ENCODE results near the gene DHRS3. TPM values are rescaled to one million over a fixed set of nuclear protein-coding genes. Genes with fewer than 3 reads are reported as not detected.

DHRS3 gene
- total and polyA plus RNA-seq, 2 donors (not counting 1 experiment from before 2014, with no cell fraction given) = 8.4 to 36.8 TPM

DNA sequence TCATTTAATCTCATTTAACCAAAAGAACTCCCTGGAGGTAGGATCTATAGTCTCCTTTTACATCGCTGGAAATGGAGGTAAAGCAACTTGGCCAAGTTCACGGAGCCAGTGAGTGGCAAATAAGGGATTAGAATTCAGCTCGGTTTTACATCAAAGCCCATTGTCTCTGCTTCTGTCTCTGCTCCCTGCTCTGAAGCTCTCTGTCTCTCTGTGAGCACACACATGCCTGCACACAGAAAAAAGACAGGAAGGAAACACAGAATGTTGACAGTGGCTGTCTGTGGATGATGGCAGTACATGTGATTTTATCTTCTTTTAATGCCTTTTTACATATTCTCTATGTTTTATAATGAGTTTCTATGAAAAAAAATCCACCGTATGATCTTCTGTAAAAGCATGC, 8.9 kb upstream of the DHRS3 start:
- no peak overlapping the region for H2AFZ ChIP-seq (ENCODE audit: low read length)
- no peak overlapping the region for H3K4me2 ChIP-seq (ENCODE audit: extremely low read depth, insufficient read depth, low read length)
- H3K9me3 ChIP-seq (ENCODE audit: control insufficient read depth, insufficient read depth, low read depth, low read length) = no peaks in the 10 kb centered on the region
- peaks cover 8% of the 10 kb centered on the region for H3K27me3 ChIP-seq (ENCODE audit: control insufficient read depth, insufficient read depth, low read length)
- H3K36me3 ChIP-seq (ENCODE audit: control insufficient read depth, insufficient read depth, low read length) = no peaks in the 10 kb centered on the region
- no peaks in the 10 kb centered on the region for H4K20me1 ChIP-seq (ENCODE audit: control insufficient read depth, extremely low read depth, insufficient read depth, low read length)
- TF ChIP-seq EZH2 (IDR thresholded peaks at IDR 0.05; ENCODE audit: low read length, missing control alignments) = no peak
- TF ChIP-seq, protein P1, sequence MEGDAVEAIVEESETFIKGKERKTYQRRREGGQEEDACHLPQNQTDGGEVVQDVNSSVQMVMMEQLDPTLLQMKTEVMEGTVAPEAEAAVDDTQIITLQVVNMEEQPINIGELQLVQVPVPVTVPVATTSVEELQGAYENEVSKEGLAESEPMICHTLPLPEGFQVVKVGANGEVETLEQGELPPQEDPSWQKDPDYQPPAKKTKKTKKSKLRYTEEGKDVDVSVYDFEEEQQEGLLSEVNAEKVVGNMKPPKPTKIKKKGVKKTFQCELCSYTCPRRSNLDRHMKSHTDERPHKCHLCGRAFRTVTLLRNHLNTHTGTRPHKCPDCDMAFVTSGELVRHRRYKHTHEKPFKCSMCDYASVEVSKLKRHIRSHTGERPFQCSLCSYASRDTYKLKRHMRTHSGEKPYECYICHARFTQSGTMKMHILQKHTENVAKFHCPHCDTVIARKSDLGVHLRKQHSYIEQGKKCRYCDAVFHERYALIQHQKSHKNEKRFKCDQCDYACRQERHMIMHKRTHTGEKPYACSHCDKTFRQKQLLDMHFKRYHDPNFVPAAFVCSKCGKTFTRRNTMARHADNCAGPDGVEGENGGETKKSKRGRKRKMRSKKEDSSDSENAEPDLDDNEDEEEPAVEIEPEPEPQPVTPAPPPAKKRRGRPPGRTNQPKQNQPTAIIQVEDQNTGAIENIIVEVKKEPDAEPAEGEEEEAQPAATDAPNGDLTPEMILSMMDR (conservative IDR thresholded peaks at IDR 0.05 in 1 of 2, IDR thresholded peaks at IDR 0.05 in 1 of 2; ENCODE audit: low read depth in 1 of 2, low read length in 2 of 2) = no peak
- DNase-seq (ENCODE audit: low read depth in 2 of 2) = no peak
- H3K4me3 ChIP-seq (replicated peaks in 1 of 4; ENCODE audit: control extremely low read depth in 1 of 4, insufficient read depth in 1 of 4, low read depth in 3 of 4, low read length in 4 of 4) = no peak overlapping the region
- no peak overlapping the region for H3K27ac ChIP-seq (ENCODE audit: insufficient read depth, low read length)
- no peak overlapping the region for H3K9ac ChIP-seq (ENCODE audit: insufficient read depth, low read length)
- no peaks in the 10 kb centered on the region for H3K79me2 ChIP-seq (ENCODE audit: control insufficient read depth, insufficient read depth, low read length)
- no peaks in the 10 kb centered on the region for H3K4me1 ChIP-seq (ENCODE audit: control insufficient read depth, extremely low read depth, insufficient read depth, low read length)

DNA sequence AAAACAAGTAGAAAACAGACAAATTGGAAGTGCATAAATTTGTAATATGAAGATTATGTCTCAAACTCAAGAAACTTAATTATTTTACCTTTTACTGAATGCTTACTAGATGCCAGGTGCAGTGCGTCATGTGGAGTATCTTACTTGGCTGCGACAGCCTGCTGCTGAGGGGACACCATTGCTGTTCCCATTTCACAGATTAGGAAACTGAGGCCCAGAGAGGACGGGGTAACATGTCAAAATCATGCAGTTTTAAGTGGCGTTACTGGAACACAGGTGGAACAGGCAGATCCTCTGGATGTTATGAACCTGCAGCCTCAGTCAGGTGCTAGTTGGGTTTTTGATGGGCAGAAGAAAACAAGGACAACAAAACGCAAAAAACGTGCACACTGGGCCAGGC, 7.3 kb upstream of the DHRS3 start:
- H3K4me2 ChIP-seq (ENCODE audit: extremely low read depth, insufficient read depth, low read length) = no peak overlapping the region
- no peak for DNase-seq (ENCODE audit: low read depth in 2 of 2)
- no peak overlapping the region for H3K27ac ChIP-seq (ENCODE audit: insufficient read depth, low read length)
- H3K27me3 ChIP-seq (ENCODE audit: control insufficient read depth, insufficient read depth, low read length) = peaks cover 3% of the 10 kb centered on the region
- H4K20me1 ChIP-seq (ENCODE audit: control insufficient read depth, extremely low read depth, insufficient read depth, low read length) = no peaks in the 10 kb centered on the region
- H3K4me1 ChIP-seq (ENCODE audit: control insufficient read depth, extremely low read depth, insufficient read depth, low read length) = no peaks in the 10 kb centered on the region
- no peak overlapping the region for H3K9ac ChIP-seq (ENCODE audit: insufficient read depth, low read length)
- TF ChIP-seq, protein P1 (conservative IDR thresholded peaks at IDR 0.05 in 1 of 2, IDR thresholded peaks at IDR 0.05 in 1 of 2; ENCODE audit: low read depth in 1 of 2, low read length in 2 of 2) = no peak
- TF ChIP-seq EZH2 (IDR thresholded peaks at IDR 0.05; ENCODE audit: low read length, missing control alignments) = no peak
- no peaks in the 10 kb centered on the region for H3K9me3 ChIP-seq (ENCODE audit: control insufficient read depth, insufficient read depth, low read depth, low read length)
- H2AFZ ChIP-seq (ENCODE audit: low read length) = no peak overlapping the region
- H3K36me3 ChIP-seq (ENCODE audit: control insufficient read depth, insufficient read depth, low read length) = no peaks in the 10 kb centered on the region
- no peaks in the 10 kb centered on the region for H3K79me2 ChIP-seq (ENCODE audit: control insufficient read depth, insufficient read depth, low read length)
- no peak overlapping the region for H3K4me3 ChIP-seq (replicated peaks in 1 of 4; ENCODE audit: control extremely low read depth in 1 of 4, insufficient read depth in 1 of 4, low read depth in 3 of 4, low read length in 4 of 4)

DNA sequence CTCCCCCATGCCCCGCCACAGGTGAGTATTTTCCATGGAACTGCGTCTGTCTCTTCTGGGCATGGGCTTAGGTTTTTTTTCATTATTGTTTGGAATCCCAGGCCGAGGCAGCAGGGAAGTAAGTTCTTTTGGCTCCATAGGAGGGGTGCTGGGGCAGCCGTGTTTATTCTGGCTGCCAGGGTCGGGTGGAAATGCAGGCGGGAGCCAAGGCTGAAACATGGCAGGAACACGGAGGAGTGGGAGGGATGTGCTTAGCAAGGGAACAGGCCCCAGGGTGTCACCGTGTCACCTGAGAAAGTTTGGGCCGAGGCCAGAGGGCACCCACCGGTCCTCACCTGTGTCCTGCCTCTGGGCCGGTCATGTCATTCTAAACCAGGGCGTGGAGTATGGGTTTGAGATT, 4.5 kb upstream of the DHRS3 start:
- H3K4me3 ChIP-seq (replicated peaks in 1 of 4; ENCODE audit: control extremely low read depth in 1 of 4, insufficient read depth in 1 of 4, low read depth in 3 of 4, low read length in 4 of 4) = no peak overlapping the region
- no peaks in the 10 kb centered on the region for H3K79me2 ChIP-seq (ENCODE audit: control insufficient read depth, insufficient read depth, low read length)
- peaks cover 3% of the 10 kb centered on the region for H3K27me3 ChIP-seq (ENCODE audit: control insufficient read depth, insufficient read depth, low read length)
- no peaks in the 10 kb centered on the region for H4K20me1 ChIP-seq (ENCODE audit: control insufficient read depth, extremely low read depth, insufficient read depth, low read length)
- no peak overlapping the region for H3K4me2 ChIP-seq (ENCODE audit: extremely low read depth, insufficient read depth, low read length)
- H2AFZ ChIP-seq (ENCODE audit: low read length) = no peak overlapping the region
- peaks cover 12% of the 10 kb centered on the region for H3K4me1 ChIP-seq (ENCODE audit: control insufficient read depth, extremely low read depth, insufficient read depth, low read length)
- H3K27ac ChIP-seq (ENCODE audit: insufficient read depth, low read length) = no peak overlapping the region
- no peak for DNase-seq (ENCODE audit: low read depth in 2 of 2)
- no peak for TF ChIP-seq EZH2 (IDR thresholded peaks at IDR 0.05; ENCODE audit: low read length, missing control alignments)
- TF ChIP-seq, protein P1 (conservative IDR thresholded peaks at IDR 0.05 in 1 of 2, IDR thresholded peaks at IDR 0.05 in 1 of 2; ENCODE audit: low read depth in 1 of 2, low read length in 2 of 2) = no peak
- no peaks in the 10 kb centered on the region for H3K36me3 ChIP-seq (ENCODE audit: control insufficient read depth, insufficient read depth, low read length)
- H3K9ac ChIP-seq (ENCODE audit: insufficient read depth, low read length) = no peak overlapping the region
- H3K9me3 ChIP-seq (ENCODE audit: control insufficient read depth, insufficient read depth, low read depth, low read length) = no peaks in the 10 kb centered on the region
